Osteoblast (primary cell): ENCODE data around the gene IFI30. TPM values are rescaled to one million over a fixed set of nuclear protein-coding genes. Genes with fewer than 3 reads are reported as not detected.
A peak's percentile ranks its signal among the peaks of the same experiment; 100 is the strongest.

Source experiments
- DNase-seq: peaks from one replicate; pipeline ENCODE4 v3.0.0; 2011; ENCODE audit warnings: low spot score, mixed read lengths; ENCODE audit not compliant: insufficient read length; ENCODE audit errors: missing footprints
- H2AFZ ChIP-seq: 2 replicates; pipeline ENCODE4 v1.6.0; 2011; ENCODE audit warnings: mild to moderate bottlenecking, low read length
- H3K27ac ChIP-seq: 2 replicates; pipeline ENCODE4 v1.5.1; 2011; ENCODE audit warnings: mild to moderate bottlenecking, low read depth, low read length, moderate library complexity
- H3K27me3 ChIP-seq: 2 replicates; pipeline ENCODE4 v1.6.0; 2012; ENCODE audit warnings: mild to moderate bottlenecking, control low read depth, inconsistent platforms, low read length, moderate library complexity; ENCODE audit not compliant: insufficient read depth
- H3K36me3 ChIP-seq: 2 replicates; pipeline ENCODE4 v1.5.1; 2011; ENCODE audit warnings: mild to moderate bottlenecking, low read length, control low read depth, moderate library complexity; ENCODE audit not compliant: insufficient read depth
- H3K4me1 ChIP-seq: 2 replicates; pipeline ENCODE4 v1.5.1; 2011; ENCODE audit warnings: mild to moderate bottlenecking, low read length, control low read depth, moderate library complexity; ENCODE audit not compliant: insufficient read depth
- H3K4me2 ChIP-seq: 2 replicates; pipeline ENCODE4 v1.6.0; 2011; ENCODE audit warnings: mild to moderate bottlenecking, low read length; ENCODE audit not compliant: insufficient read depth
- H3K4me3 ChIP-seq: fragments of 200-600 bp; sonication (generic); 3 replicates; pipeline ENCODE4 v1.5.1; 2012; ENCODE audit warnings: mild to moderate bottlenecking, low read length, inconsistent platforms; ENCODE audit not compliant: insufficient read depth
- H3K79me2 ChIP-seq: 2 replicates; pipeline ENCODE4 v1.6.0; 2012; ENCODE audit warnings: mild to moderate bottlenecking, low read length, control low read depth, inconsistent platforms; ENCODE audit not compliant: insufficient read depth
- H3K9me3 ChIP-seq: 2 replicates; pipeline ENCODE4 v1.5.1; 2011; ENCODE audit warnings: low read depth, low read length, control low read depth
- H4K20me1 ChIP-seq: 2 replicates; pipeline ENCODE4 v1.6.0; 2012; ENCODE audit warnings: mild to moderate bottlenecking, low read length, control low read depth; ENCODE audit not compliant: insufficient read depth
- CTCF ChIP-seq: IDR thresholded peaks from 2 replicates; pipeline ENCODE4 v1.5.1; 2011; ENCODE audit warnings: mild to moderate bottlenecking, low read depth, low read length, moderate library complexity; ENCODE audit errors: extremely low read depth
- total RNA-seq: library from RNA; depleted of rRNA; stranded (reverse); fragments of >200 nt; gene quantifications from 2 replicates; pipeline ENCODE4 v1.2.3, GENCODE V29; 2012

IFI30 gene
- total RNA-seq, 1 donor = 110 TPM

- no peak overlapping the region for H3K4me3 ChIP-seq
- no peak for TF ChIP-seq CTCF
- H3K27ac ChIP-seq = no peak overlapping the region
- H2AFZ ChIP-seq = no peak overlapping the region
- no peaks in the 10 kb centered on the region for H4K20me1 ChIP-seq
- no peaks in the 10 kb centered on the region for H3K27me3 ChIP-seq
- H3K4me2 ChIP-seq = no peak overlapping the region
- no peaks in the 10 kb centered on the region for H3K36me3 ChIP-seq
- H3K79me2 ChIP-seq = no peaks in the 10 kb centered on the region
- no peaks in the 10 kb centered on the region for H3K9me3 ChIP-seq
- H3K4me1 ChIP-seq = no peaks in the 10 kb centered on the region
- no peak for DNase-seq
Measured at GRCh38 chr19:18185538-18185937, 11.9 kb downstream of the IFI30 start.

GRCh38 chr19:18190278-18190677 is 16.7 kb downstream of the IFI30 start:
- Histone ChIP-seq H3K4me3 (no peak overlapping the region), H3K79me2 (peaks cover 3% of the 10 kb centered on the region), H3K27me3 (no peaks in the 10 kb centered on the region), H3K36me3 (no peaks in the 10 kb centered on the region), H2AFZ (no peak overlapping the region), H3K27ac (no peak overlapping the region), H3K4me1 (peaks cover 19% of the 10 kb centered on the region), H3K9me3 (no peaks in the 10 kb centered on the region), H4K20me1 (no peaks in the 10 kb centered on the region), H3K4me2 (no peak overlapping the region)
- TF ChIP-seq CTCF = no peak
- no peak for DNase-seq

- peak overlapping the region; percentile 91 for H2AFZ ChIP-seq
Measured at GRCh38 chr19:18191640-18192062, 18.0 kb downstream of the IFI30 start.

More at GRCh38 chr19:18191640-18192062, 18.0 kb downstream of the IFI30 start:
- Histone ChIP-seq H3K4me1 (peaks cover 19% of the 10 kb centered on the region), H3K79me2 (peaks cover 3% of the 10 kb centered on the region), H3K36me3 (peaks cover 6% of the 10 kb centered on the region), H4K20me1 (no peaks in the 10 kb centered on the region), H3K9me3 (no peaks in the 10 kb centered on the region), H3K27ac (peak overlapping the region; percentile 95), H3K4me2 (peak overlapping the region; percentile 100), H3K4me3 (peak overlapping the region; percentile 90), H3K27me3 (no peaks in the 10 kb centered on the region)
- no peak for TF ChIP-seq CTCF
- DNase-seq = no peak
